Activated CD4-positive, alpha-beta memory T cell treated with anti-CD3 and anti-CD28 coated beads, Interleukin-2, amount 10 ng/mL, durations not matched to agents 7 days and 5 days (primary cell): ENCODE measurements around the gene SF3B2. TPM values are rescaled to one million over a fixed set of nuclear protein-coding genes. Genes with fewer than 3 reads are reported as not detected.

ENCODE experiments used
- CTCF ChIA-PET: fragments of 350-600 bp; sonication (Branson Sonifier 250); formaldehyde crosslinking; loops from one replicate; lab custom pipeline; 2021; ENCODE audit warnings: antibody characterized with exemption, inconsistent platforms; lab: Charles Lee
- POLR2A ChIA-PET: fragments of 350-600 bp; sonication (Branson Sonifier 250); formaldehyde crosslinking; loops from one replicate; lab custom pipeline; 2021; ENCODE audit warnings: antibody characterized with exemption; lab: Charles Lee
- DNase-seq: peaks from one replicate; pipeline ENCODE4 v3.0.0-alpha.2; 2020
- H3K27ac Mint-ChIP-seq: one replicate; pipeline ENCODE4 v1.8.0; 2021; ENCODE audit warnings: mild to moderate bottlenecking, mixed read lengths
- H3K27me3 Mint-ChIP-seq: one replicate; pipeline ENCODE4 v1.8.0; 2021; ENCODE audit warnings: mixed read lengths
- H3K36me3 Mint-ChIP-seq: one replicate; pipeline ENCODE4 v1.8.0; 2021; ENCODE audit warnings: low read depth, mixed read lengths
- H3K4me1 Mint-ChIP-seq: one replicate; pipeline ENCODE4 v1.8.0; 2021; ENCODE audit warnings: mixed read lengths
- H3K4me3 Mint-ChIP-seq: one replicate; pipeline ENCODE4 v1.8.0; 2021; ENCODE audit warnings: mild to moderate bottlenecking, mixed read lengths
- H3K9me3 Mint-ChIP-seq: one replicate; pipeline ENCODE4 v1.8.0; 2021; ENCODE audit warnings: mixed read lengths
- total RNA-seq, 2 experiments: library from RNA; stranded (reverse); gene quantifications; one replicate each; pipeline ENCODE4 v1.2.3, GENCODE V29; 2021

The SF3B2 gene
- total RNA-seq, 2 experiments from 2014 or later, result 230 to 241 TPM

- H3K9me3 Mint-ChIP-seq, result no peaks in the 10 kb centered on the region
- peak overlapping the region; percentile 0 for H3K27ac Mint-ChIP-seq
- ChIA-PET POLR2A (interaction anchor here (0.6 to 1.6 kb wide), 2 partner anchors 9 to 18 kb away, joined by 3 to 7 read pairs; no protein-coding TSS in a partner anchor), CTCF (interaction anchor here (2.1 to 3.2 kb wide), 2 partner anchors 9 to 15 kb away, joined by 7 to 24 read pairs; no protein-coding TSS in a partner anchor)
- no peaks in the 10 kb centered on the region for H3K27me3 Mint-ChIP-seq
- no peak for DNase-seq
- H3K36me3 Mint-ChIP-seq, result peaks cover 89% of the 10 kb centered on the region
- peaks cover 28% of the 10 kb centered on the region for H3K4me1 Mint-ChIP-seq
- H3K4me3 Mint-ChIP-seq, result no peak overlapping the region
Observed at GRCh38 chr11:66059966-66060680, 8.0 kb downstream of the SF3B2 start.

- no peak for DNase-seq
- H3K4me1 Mint-ChIP-seq, result peaks cover 30% of the 10 kb centered on the region
- H3K9me3 Mint-ChIP-seq, result no peaks in the 10 kb centered on the region
- peaks cover 89% of the 10 kb centered on the region for H3K36me3 Mint-ChIP-seq
- CTCF ChIA-PET, result no interaction called here
- POLR2A ChIA-PET, result no interaction called here
- H3K4me3 Mint-ChIP-seq, result no peak overlapping the region
- no peak overlapping the region for H3K27ac Mint-ChIP-seq
- no peaks in the 10 kb centered on the region for H3K27me3 Mint-ChIP-seq
Observed at GRCh38 chr11:66061268-66061667, 9.1 kb downstream of the SF3B2 start.

GRCh38 chr11:66062408-66062807 is 10.2 kb downstream of the SF3B2 start:
- DNase-seq, result no peak
- Mint-ChIP-seq H3K27ac (no peak overlapping the region), H3K4me1 (peaks cover 39% of the 10 kb centered on the region), H3K27me3 (no peaks in the 10 kb centered on the region), H3K4me3 (no peak overlapping the region), H3K9me3 (no peaks in the 10 kb centered on the region), H3K36me3 (peaks cover 90% of the 10 kb centered on the region)
- ChIA-PET CTCF (interaction anchor here (1.3 to 1.7 kb wide), 2 partner anchors 10 to 17 kb away, joined by 4 to 5 read pairs; partner anchors contain the start of gene SF3B2), POLR2A (interaction anchor here (10.7 kb wide), 1 partner anchor 9 kb away, joined by 103 read pairs; the partner anchor contains the start of gene SF3B2)

- CTCF ChIA-PET, result interaction anchor here (0.6 to 1.9 kb wide), 4 partner anchors 11 to 352 kb away, joined by 3 to 6 read pairs (median 4); partner anchors contain the start of genes KAT5 and SF3B2
- Mint-ChIP-seq H3K9me3 (no peaks in the 10 kb centered on the region), H3K27ac (no peak overlapping the region), H3K36me3 (peaks cover 90% of the 10 kb centered on the region), H3K4me3 (no peak overlapping the region), H3K4me1 (peaks cover 48% of the 10 kb centered on the region), H3K27me3 (no peaks in the 10 kb centered on the region)
- no peak for DNase-seq
- POLR2A ChIA-PET, result interaction anchor here (10.7 kb wide), 1 partner anchor 11 kb away, joined by 103 read pairs; the partner anchor contains the start of gene SF3B2
Observed at GRCh38 chr11:66063900-66064299, 11.7 kb downstream of the SF3B2 start.

GRCh38 chr11:66064571-66064970 is 12.4 kb downstream of the SF3B2 start:
- ChIA-PET CTCF (interaction anchor here (1.4 to 1.9 kb wide), 2 partner anchors 12 to 20 kb away, joined by 3 to 6 read pairs; partner anchors contain the start of gene SF3B2), POLR2A (interaction anchor here (10.7 kb wide), 1 partner anchor 12 kb away, joined by 103 read pairs; the partner anchor contains the start of gene SF3B2)
- Mint-ChIP-seq H3K27me3 (no peaks in the 10 kb centered on the region), H3K4me3 (no peak overlapping the region), H3K4me1 (peaks cover 55% of the 10 kb centered on the region), H3K36me3 (peaks cover 88% of the 10 kb centered on the region), H3K27ac (no peak overlapping the region), H3K9me3 (no peaks in the 10 kb centered on the region)
- DNase-seq, result no peak

- Mint-ChIP-seq H3K27ac (peak overlapping the region; percentile 66), H3K4me1 (peaks cover 53% of the 10 kb centered on the region), H3K27me3 (no peaks in the 10 kb centered on the region), H3K36me3 (peaks cover 76% of the 10 kb centered on the region), H3K4me3 (no peak overlapping the region), H3K9me3 (no peaks in the 10 kb centered on the region)
- DNase-seq, result no peak
- ChIA-PET POLR2A (interaction anchor here (6.1 to 10.7 kb wide), 2 partner anchors 14 to 15 kb away, joined by 88 to 103 read pairs; partner anchors contain the start of gene SF3B2), CTCF (interaction anchor here (0.6 to 7.2 kb wide), 7 partner anchors 14 to 74 kb away, joined by 4 to 60 read pairs (median 27); partner anchors contain the start of gene SF3B2)
Observed at GRCh38 chr11:66066751-66067150, 14.6 kb downstream of the SF3B2 start.

- no peaks in the 10 kb centered on the region for H3K9me3 Mint-ChIP-seq
- POLR2A ChIA-PET, result interaction anchor here (0.8 to 10.7 kb wide), 6 partner anchors 9 to 66 kb away, joined by 3 to 103 read pairs (median 4); partner anchors contain the start of gene SF3B2
- CTCF ChIA-PET, result interaction anchor here (0.7 to 7.2 kb wide), 17 partner anchors 9 to 177 kb away, joined by 3 to 60 read pairs (median 7); partner anchors contain the start of genes CCDC85B and SF3B2
- H3K4me3 Mint-ChIP-seq, result no peak overlapping the region
- no peak for DNase-seq
- H3K36me3 Mint-ChIP-seq, result peaks cover 80% of the 10 kb centered on the region
- H3K4me1 Mint-ChIP-seq, result peaks cover 61% of the 10 kb centered on the region
- peak overlapping the region; percentile 93 for H3K27ac Mint-ChIP-seq
- no peaks in the 10 kb centered on the region for H3K27me3 Mint-ChIP-seq
Observed at GRCh38 chr11:66067640-66068039, 15.5 kb downstream of the SF3B2 start.

- Mint-ChIP-seq H3K27me3 (no peaks in the 10 kb centered on the region), H3K27ac (peak overlapping the region; percentile 93), H3K4me1 (peaks cover 64% of the 10 kb centered on the region), H3K36me3 (peaks cover 75% of the 10 kb centered on the region), H3K4me3 (peak overlapping the region; percentile 21), H3K9me3 (no peaks in the 10 kb centered on the region)
- ChIA-PET CTCF (interaction anchor here (0.7 to 7.2 kb wide), 24 partner anchors 8 to 178 kb away, joined by 3 to 60 read pairs (median 6); partner anchors contain the start of genes CCDC85B and SF3B2), POLR2A (interaction anchor here (0.6 to 10.7 kb wide), 11 partner anchors 9 to 125 kb away, joined by 3 to 103 read pairs (median 4); partner anchors contain the start of gene SF3B2)
- peak; percentile 75 for DNase-seq
Observed at GRCh38 chr11:66068154-66068821, 16.1 kb downstream of the SF3B2 start.

- peak; percentile 35 for DNase-seq
- H3K36me3 Mint-ChIP-seq, result peaks cover 70% of the 10 kb centered on the region
Observed at GRCh38 chr11:66068923-66069714, 17.0 kb downstream of the SF3B2 start.

GRCh38 chr11:66069715-66070603 is 17.8 kb downstream of the SF3B2 start, which contains the start of gene PACS1:
TSS of gene PACS1 (plus strand) at chr11:66070272. CDS start at chr11:66070487, 215 bp downstream.
- CTCF ChIA-PET, result interaction anchor here (0.5 to 7.2 kb wide), 18 partner anchors 11 to 196 kb away, joined by 3 to 60 read pairs (median 6); partner anchors contain the start of gene SF3B2
- H3K27ac Mint-ChIP-seq, result peak within 1 kb of the TSS; percentile 93
- peak; percentile 82 for DNase-seq
- POLR2A ChIA-PET, result interaction anchor here (1.1 to 10.7 kb wide), 8 partner anchors 10 to 67 kb away, joined by 4 to 103 read pairs (median 10); partner anchors contain the start of genes BANF1 and SF3B2
- H3K4me3 Mint-ChIP-seq, result peak within 1 kb of the TSS; percentile 92
- H3K4me1 Mint-ChIP-seq, result peaks cover 63% of the 10 kb centered on the region
- no peaks in the 10 kb centered on the region for H3K9me3 Mint-ChIP-seq
- peaks cover 67% of the 10 kb centered on the region for H3K36me3 Mint-ChIP-seq
- H3K27me3 Mint-ChIP-seq, result no peaks in the 10 kb centered on the region

More at GRCh38 chr11:66068923-66069714, 17.0 kb downstream of the SF3B2 start:
- Mint-ChIP-seq H3K27ac (peak overlapping the region; percentile 93), H3K9me3 (no peaks in the 10 kb centered on the region), H3K27me3 (no peaks in the 10 kb centered on the region), H3K4me3 (peak overlapping the region; percentile 74), H3K4me1 (peaks cover 62% of the 10 kb centered on the region)
- ChIA-PET POLR2A (interaction anchor here (0.6 to 10.7 kb wide), 9 partner anchors 9 to 124 kb away, joined by 3 to 103 read pairs (median 4); partner anchors contain the start of gene SF3B2), CTCF (interaction anchor here (0.9 to 7.2 kb wide), 20 partner anchors 9 to 179 kb away, joined by 3 to 60 read pairs (median 6); partner anchors contain the start of genes CCDC85B and SF3B2)
